HUES6 (cell line): ENCODE measurements around the gene MRPS11.
"Not testable (repeated sequence)": the region's sequence is repeated elsewhere in the genome, so short reads cannot be mapped to it uniquely, and the experiment has no call there.

Experiments used
- H3K27ac ChIP-seq: 2 replicates; pipeline ENCODE4 v1.7.0; 2013; ENCODE audit warnings: low read depth, mild to moderate bottlenecking, low read length, inconsistent platforms
- H3K27me3 ChIP-seq: 2 replicates; pipeline ENCODE4 v1.6.1; 2013; ENCODE audit warnings: low read length; ENCODE audit not compliant: control insufficient read depth, insufficient read depth
- H3K36me3 ChIP-seq: 2 replicates; pipeline ENCODE4 v1.6.1; 2013; ENCODE audit warnings: low read length; ENCODE audit not compliant: control insufficient read depth, insufficient read depth
- H3K4me1 ChIP-seq: 2 replicates; pipeline ENCODE4 v1.6.1; 2013; ENCODE audit warnings: low read length; ENCODE audit not compliant: control insufficient read depth, insufficient read depth
- H3K4me3 ChIP-seq: 2 replicates; pipeline ENCODE4 v1.5.1; 2013; ENCODE audit warnings: low read depth, low read length
- H3K9ac ChIP-seq: one replicate; pipeline ENCODE4 v1.6.1; 2013; ENCODE audit warnings: mild to moderate bottlenecking, low read length
- H3K9me3 ChIP-seq: 2 replicates; pipeline ENCODE4 v1.6.1; 2013; ENCODE audit warnings: low read depth, low read length; ENCODE audit not compliant: control insufficient read depth, insufficient read depth

Gene MRPS11

DNA sequence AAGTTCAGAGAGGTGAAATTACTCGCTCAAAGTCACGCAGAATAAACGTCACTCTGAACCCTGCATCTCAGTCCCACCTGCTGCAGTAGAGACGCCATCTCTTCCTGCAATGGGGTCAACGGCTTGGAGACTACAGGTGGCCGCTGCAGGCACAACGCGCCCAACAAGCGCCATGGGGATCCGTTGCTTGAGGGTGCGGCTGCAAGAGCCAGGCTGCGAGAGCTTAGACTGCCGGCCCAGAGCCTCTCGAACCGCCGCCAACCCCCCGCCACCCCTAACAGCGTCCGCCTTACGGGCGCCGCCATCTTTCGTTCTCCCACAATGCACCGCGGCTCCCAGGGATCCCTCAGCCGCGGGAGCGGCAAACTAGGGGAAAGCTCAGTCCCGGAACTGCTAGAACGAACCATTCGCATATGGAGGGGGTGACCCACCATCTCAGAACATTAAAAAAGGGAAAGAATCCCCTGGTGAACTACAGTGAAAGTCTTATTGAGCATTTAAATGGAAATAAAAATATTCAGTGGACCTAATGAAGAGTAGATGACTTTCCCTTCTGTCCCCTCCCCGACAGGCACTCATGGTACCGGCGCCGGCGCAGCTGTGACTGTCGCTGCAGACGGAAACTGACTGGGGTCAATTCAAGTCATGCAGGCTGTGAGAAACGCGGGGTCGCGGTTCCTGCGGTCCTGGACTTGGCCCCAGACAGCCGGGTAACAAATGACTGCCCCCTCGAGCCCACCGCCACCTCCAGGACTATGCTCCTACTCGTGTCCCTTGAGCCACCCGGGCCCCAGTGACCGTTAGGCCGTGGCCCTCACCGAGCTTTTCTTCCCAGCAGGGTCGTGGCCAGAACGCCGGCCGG is at the start of gene MRPS11, which contains the start of gene MRPL46:
Gene MRPS11, plus strand, starts transcription at position 636 of the 862 bp plus-strand sequence. Its CDS starts 10 bp downstream, at position 646.
Gene MRPL46, minus strand, starts transcription at position 316 of the 862 bp plus-strand sequence. Its CDS starts 11 bp downstream, at position 305.
- H3K36me3 ChIP-seq, result peaks cover 39% of the 10 kb centered on the region
- peak within 1 kb of the TSS; percentile 93 for H3K4me3 ChIP-seq
- peak within 1 kb of the TSS; percentile 96 for H3K9ac ChIP-seq
- peaks cover 4% of the 10 kb centered on the region; the same call in 1 of the 2 replicates for H3K4me1 ChIP-seq
- H3K27me3 ChIP-seq, result no peaks in the 10 kb centered on the region
- H3K9me3 ChIP-seq, result no peaks in the 10 kb centered on the region
- H3K27ac ChIP-seq, result peak within 1 kb of the TSS; percentile 98

DNA sequence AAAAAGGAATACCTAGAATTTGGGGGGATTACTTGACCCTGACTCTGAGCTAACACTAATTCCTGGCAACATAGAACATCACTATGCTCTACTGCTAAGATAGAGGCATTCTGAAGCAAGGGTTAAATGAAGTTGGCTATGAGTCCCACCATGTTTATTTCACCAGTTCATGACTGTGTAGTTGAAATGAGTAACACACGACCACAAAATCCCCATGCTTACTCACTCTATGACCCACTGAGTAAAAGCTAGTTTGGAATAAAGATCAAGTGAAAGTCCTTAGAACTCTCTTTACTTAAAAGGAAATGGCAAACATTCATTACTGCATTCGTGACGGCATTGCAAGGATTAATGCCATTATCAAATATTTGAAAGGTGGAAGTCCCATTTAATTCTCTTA is 47.7 kb upstream of the MRPS11 start:
- H3K27ac ChIP-seq, result no peak overlapping the region
- no peak overlapping the region for H3K9ac ChIP-seq
- H3K4me1 ChIP-seq, result no peaks in the 10 kb centered on the region
- peaks cover 18% of the 10 kb centered on the region for H3K27me3 ChIP-seq
- H3K36me3 ChIP-seq, result no peaks in the 10 kb centered on the region
- H3K9me3 ChIP-seq, result no peaks in the 10 kb centered on the region
- no peak overlapping the region for H3K4me3 ChIP-seq

DNA sequence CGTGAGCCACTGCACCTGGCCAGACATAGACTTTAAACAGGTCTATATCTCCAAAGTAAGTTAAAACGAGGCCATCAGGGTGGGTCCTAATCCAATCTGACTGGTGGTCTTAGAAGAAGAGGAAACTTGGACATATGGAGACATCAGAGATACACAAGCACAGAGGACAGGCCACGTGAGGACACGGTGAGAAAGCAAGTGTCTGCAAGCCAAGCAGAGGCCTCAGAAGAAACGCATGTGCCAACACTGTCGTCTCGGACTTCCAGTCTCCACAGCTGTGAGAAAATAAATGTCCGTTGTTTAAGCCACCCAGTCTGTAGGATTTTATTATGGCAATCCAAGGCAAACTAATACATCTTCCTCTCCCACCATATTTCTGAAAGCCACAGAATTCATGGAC is 44.2 kb upstream of the MRPS11 start:
- Histone ChIP-seq H3K36me3 (no peaks in the 10 kb centered on the region), H3K9me3 (no peaks in the 10 kb centered on the region), H3K9ac (no peak overlapping the region), H3K4me1 (no peaks in the 10 kb centered on the region), H3K27me3 (peaks cover 17% of the 10 kb centered on the region), H3K27ac (no peak overlapping the region), H3K4me3 (no peak overlapping the region)

DNA sequence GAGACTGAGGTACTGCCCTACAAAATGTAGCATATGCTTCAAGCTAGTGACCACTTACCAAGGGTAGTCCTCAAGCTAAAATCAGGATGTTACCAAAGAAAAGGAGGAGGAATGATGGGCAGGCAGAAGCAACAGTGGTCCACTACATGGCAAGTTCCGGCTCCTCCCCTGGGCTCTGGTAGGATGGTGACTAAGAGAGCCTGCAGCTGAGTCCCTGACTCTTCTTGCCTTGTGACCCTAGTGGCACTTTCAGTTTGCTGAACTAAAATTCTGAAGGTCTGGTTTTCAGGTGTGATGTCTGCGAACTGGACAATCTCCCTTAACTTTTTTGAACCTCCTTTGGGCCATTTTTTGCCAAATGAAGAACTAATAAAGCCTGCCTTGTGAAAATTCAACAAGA is 41.2 kb upstream of the MRPS11 start:
- Histone ChIP-seq H3K36me3 (no peaks in the 10 kb centered on the region), H3K27me3 (peaks cover 17% of the 10 kb centered on the region), H3K4me1 (no peaks in the 10 kb centered on the region)

DNA sequence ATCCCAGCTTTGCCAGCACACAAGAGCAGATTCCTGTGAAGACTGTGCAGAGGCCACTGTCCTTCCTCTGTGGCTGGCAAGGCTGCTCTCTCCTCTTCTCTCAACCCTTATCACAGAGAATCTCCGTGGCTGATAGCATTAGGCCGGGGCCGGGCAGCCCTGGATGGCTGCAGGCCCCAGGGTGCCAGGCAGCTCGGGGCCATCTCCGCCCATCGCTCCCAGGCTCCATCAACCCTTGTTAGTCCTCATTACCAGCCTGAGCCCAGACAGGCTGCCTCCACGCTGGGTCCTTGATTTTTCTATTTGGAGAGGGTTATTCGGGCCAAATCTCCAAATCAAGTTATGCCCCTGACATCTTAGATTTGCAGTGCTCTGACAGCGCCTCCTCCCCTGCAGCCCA is 39.5 kb upstream of the MRPS11 start:
- H3K36me3 ChIP-seq, result no peaks in the 10 kb centered on the region
- H3K27me3 ChIP-seq, result peaks cover 17% of the 10 kb centered on the region
- no peak overlapping the region for H3K4me3 ChIP-seq
- no peaks in the 10 kb centered on the region for H3K9me3 ChIP-seq
- no peak overlapping the region for H3K27ac ChIP-seq
- no peaks in the 10 kb centered on the region for H3K4me1 ChIP-seq
- no peak overlapping the region for H3K9ac ChIP-seq

More for the DNA sequence above, 41.2 kb upstream of the MRPS11 start:
- Histone ChIP-seq H3K9me3 (no peaks in the 10 kb centered on the region), H3K4me3 (no peak overlapping the region), H3K9ac (no peak overlapping the region), H3K27ac (no peak overlapping the region)

DNA sequence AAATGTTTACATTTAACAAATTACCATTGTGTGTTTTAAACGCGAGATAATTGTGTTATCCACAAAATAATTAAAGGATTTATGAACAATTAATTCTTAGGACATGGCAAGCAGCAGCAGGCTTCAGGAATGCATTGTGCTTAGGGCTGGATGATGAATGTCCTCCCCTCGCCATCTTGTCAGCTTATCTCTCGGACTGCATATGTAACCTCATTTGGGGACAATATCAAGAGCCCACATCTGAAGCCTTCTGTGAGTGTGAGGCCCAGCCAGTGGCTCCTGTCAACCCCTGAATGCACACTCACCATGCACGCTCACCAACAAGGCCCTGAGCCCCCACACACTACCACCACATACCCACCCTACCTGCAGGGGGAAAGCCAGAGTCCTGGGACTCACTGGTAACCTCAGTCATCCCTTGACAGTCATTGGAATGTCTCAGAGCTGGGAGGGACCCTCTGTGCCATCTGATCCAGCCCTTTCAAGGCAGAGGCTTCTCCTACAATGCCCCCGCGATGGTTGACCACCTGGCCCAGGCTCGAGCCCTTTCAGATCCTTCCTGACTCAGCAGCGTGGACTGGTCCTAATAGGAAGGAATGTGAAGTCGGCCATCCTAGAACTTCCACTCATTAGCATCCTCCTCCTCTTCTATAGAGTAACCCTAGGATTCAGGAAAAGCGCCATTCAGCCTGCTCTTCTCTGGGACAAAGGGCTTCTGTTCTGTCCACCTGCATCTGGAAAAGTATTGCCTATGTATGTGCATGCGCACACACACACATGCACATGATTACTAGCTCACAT is 38.5 kb upstream of the MRPS11 start:
- H3K9me3 ChIP-seq, result no peaks in the 10 kb centered on the region
- no peak overlapping the region for H3K4me3 ChIP-seq
- no peak overlapping the region for H3K9ac ChIP-seq
- H3K36me3 ChIP-seq, result no peaks in the 10 kb centered on the region
- no peak overlapping the region for H3K27ac ChIP-seq
- peaks cover 17% of the 10 kb centered on the region for H3K27me3 ChIP-seq
- H3K4me1 ChIP-seq, result peaks cover 6% of the 10 kb centered on the region; the same call in 1 of the 2 replicates

DNA sequence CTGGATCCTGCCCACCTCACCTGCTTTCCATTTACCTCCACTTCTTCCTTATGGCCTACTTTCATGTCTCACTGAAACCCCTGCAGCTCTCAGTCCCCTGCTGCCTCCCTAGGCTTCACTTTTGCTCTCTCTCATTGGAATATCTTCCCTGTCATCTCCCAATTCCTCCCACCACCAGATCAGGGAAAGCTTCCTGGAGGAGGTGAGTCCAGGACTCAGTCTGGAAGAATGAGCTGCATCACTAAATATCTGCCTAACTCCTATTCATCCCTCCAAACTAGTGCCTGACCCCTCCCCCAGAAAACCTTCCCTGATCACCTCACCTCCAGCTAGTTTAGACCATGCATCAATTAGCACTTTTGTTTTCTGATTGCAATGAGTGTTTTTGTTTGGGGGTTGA is 37.5 kb upstream of the MRPS11 start:
- Histone ChIP-seq H3K27ac (no peak overlapping the region), H3K4me3 (no peak overlapping the region), H3K27me3 (peaks cover 17% of the 10 kb centered on the region), H3K4me1 (peaks cover 6% of the 10 kb centered on the region; the same call in 1 of the 2 replicates), H3K9ac (no peak overlapping the region), H3K9me3 (no peaks in the 10 kb centered on the region), H3K36me3 (no peaks in the 10 kb centered on the region)

DNA sequence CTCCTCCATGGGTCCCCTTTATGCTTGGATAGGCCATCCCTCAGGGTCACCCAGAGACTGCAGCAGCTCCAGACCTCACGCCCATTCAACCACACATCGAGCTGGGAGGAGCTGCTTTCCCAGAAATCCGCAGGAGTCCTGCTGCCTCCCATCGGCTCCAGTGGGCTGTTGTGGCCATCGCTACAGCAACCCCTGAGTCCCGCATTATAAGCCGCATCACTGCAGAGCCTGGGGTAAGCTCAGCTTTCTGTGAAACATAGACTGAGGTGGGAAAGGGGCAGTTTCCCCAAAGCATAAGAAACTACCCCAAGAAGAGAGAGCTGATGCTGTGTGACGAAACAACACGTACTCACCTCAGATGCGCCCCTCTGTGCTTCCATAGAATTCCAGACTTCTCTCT is 36.1 kb upstream of the MRPS11 start:
- H3K36me3 ChIP-seq, result no peaks in the 10 kb centered on the region
- peaks cover 10% of the 10 kb centered on the region for H3K27me3 ChIP-seq
- H3K27ac ChIP-seq, result no peak overlapping the region
- H3K4me3 ChIP-seq, result no peak overlapping the region
- no peaks in the 10 kb centered on the region for H3K9me3 ChIP-seq
- no peak overlapping the region for H3K9ac ChIP-seq
- H3K4me1 ChIP-seq, result peaks cover 9% of the 10 kb centered on the region; the same call in 1 of the 2 replicates

DNA sequence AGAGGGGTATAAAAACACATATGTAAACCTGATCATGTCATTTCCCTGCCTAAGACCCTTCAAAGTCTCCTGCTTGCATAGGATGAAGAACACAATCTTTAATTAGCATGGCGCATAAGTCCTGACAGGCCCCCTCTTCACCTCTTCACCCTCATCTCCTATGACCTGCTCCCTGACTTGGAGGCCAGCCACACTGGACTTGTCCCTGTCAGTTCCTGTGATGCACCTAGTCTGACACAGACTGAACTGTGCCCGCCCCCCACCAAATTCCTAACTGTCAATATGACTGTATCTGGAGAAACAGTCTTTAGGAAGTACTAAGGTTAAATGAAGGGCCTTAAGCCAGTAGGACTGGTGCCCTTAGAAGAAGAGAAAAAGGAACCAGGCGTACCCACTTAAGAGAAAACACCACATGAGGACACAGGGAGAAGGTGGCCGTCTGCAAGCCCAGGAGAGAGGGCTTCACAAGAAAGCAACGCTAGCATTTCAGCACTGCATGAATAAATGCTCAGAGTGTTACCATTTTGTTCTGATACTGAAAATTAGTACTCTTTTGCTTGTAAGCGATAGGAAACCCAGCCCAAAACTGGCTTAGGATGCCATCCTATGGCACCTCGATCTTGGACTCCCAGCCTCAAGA is 34.3 kb upstream of the MRPS11 start:
- H3K36me3 ChIP-seq, result no peaks in the 10 kb centered on the region
- H3K27ac ChIP-seq, result no peak overlapping the region
- no peaks in the 10 kb centered on the region; the same call in 1 of the 2 replicates for H3K27me3 ChIP-seq
- no peak overlapping the region for H3K4me3 ChIP-seq
- H3K9ac ChIP-seq, result no peak overlapping the region
- H3K9me3 ChIP-seq, result no peaks in the 10 kb centered on the region
- peaks cover 9% of the 10 kb centered on the region; the same call in 1 of the 2 replicates for H3K4me1 ChIP-seq

DNA sequence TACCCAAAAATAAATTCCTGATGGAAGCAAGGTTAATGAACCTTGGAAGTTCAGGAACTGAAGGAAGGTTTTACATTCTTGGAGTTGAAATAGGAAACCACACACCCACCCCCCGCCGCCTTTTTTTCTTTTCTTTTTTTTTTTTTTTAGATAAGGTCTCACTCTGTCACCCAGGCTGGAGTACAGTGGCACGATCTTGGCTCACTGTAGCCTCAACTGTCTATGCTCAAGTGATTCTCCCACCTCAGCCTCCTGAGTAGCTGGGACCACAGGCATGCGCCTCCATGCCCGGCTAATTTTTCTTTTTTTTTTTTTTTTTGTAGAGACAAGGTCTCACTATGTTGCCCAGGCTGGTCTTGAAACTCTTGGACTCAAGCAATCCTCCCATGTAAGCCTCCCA is 33.4 kb upstream of the MRPS11 start:
- H3K27me3 ChIP-seq, H3K36me3 ChIP-seq, H3K27ac ChIP-seq, H3K9ac ChIP-seq, H3K9me3 ChIP-seq, H3K4me3 ChIP-seq, H3K4me1 ChIP-seq: not testable (repeated sequence)
